Nucleus accumbens (tissue), 56 donors: ENCODE data around the gene SPINDOC.

Experiments used
- DNase-seq, 56 donors: peaks; one replicate each; lab custom pipeline; 2025; lab: John Stamatoyannopoulos, UW

The SPINDOC gene

GRCh38 chr11:63829823-63830489 lies 16.7 kb downstream of the SPINDOC start:
- peak in 1 of 56 donors; percentile 8 for DNase-seq

GRCh38 chr11:63831326-63831725 lies 18.1 kb downstream of the SPINDOC start:
- no peak for DNase-seq

- DNase-seq, result no peak
These were observed 19.1 kb downstream of the SPINDOC start for GRCh38 chr11:63832336-63832735.

GRCh38 chr11:63833048-63833447 lies 19.8 kb downstream of the SPINDOC start:
- DNase-seq, result no peak

- no peak for DNase-seq
These were observed 21.4 kb downstream of the SPINDOC start for GRCh38 chr11:63834535-63835157.

- DNase-seq, result no peak
These were observed 21.9 kb downstream of the SPINDOC start for GRCh38 chr11:63835158-63835545.

- peak in 51 of 56 donors; percentile 21 to 91 (median 56) for DNase-seq
These were observed 23.9 kb downstream of the SPINDOC start for GRCh38 chr11:63837027-63837688.

GRCh38 chr11:63837739-63838138 lies 24.5 kb downstream of the SPINDOC start:
- peak in 1 of 56 donors; percentile 9 for DNase-seq

GRCh38 chr11:63838150-63838677 lies 25.0 kb downstream of the SPINDOC start:
- DNase-seq, result peak in 4 of 56 donors; percentile 40 to 56 (median 46)

- DNase-seq, result peak; percentile 80 to 100 (median 98)
These were observed 25.6 kb downstream of the SPINDOC start, which contains the start of gene MARK2 for GRCh38 chr11:63838678-63839507. Gene MARK2 (plus strand): TSS chr11:63839110. CDS start chr11:63839507, 397 bp downstream.

- DNase-seq, result peak in 33 of 56 donors; percentile 15 to 71 (median 51)
These were observed 26.5 kb downstream of the SPINDOC start for GRCh38 chr11:63839508-63840355.

- DNase-seq, result peak in 1 of 56 donors; percentile 51
These were observed 27.3 kb downstream of the SPINDOC start for GRCh38 chr11:63840356-63841060.

- peak in 18 of 56 donors; percentile 7 to 65 (median 28) for DNase-seq
These were observed 28.3 kb downstream of the SPINDOC start for GRCh38 chr11:63841554-63841953.

- peak in 2 of 56 donors; percentile 17 to 24 for DNase-seq
These were observed 29.8 kb downstream of the SPINDOC start for GRCh38 chr11:63843041-63843440.

- DNase-seq, result no peak
These were observed 31.6 kb downstream of the SPINDOC start for GRCh38 chr11:63844836-63845235.

- peak in 1 of 56 donors; percentile 18 for DNase-seq
These were observed 32.0 kb downstream of the SPINDOC start for GRCh38 chr11:63845303-63845702.

GRCh38 chr11:63845911-63846310 lies 32.7 kb downstream of the SPINDOC start:
- DNase-seq, result no peak

GRCh38 chr11:63846897-63847296 lies 33.6 kb downstream of the SPINDOC start:
- no peak for DNase-seq

GRCh38 chr11:63847363-63847762 lies 34.1 kb downstream of the SPINDOC start:
- peak in 1 of 56 donors; percentile 27 for DNase-seq
